ENCODE data around the gene ABCF2.

The ABCF2 gene

DNA sequence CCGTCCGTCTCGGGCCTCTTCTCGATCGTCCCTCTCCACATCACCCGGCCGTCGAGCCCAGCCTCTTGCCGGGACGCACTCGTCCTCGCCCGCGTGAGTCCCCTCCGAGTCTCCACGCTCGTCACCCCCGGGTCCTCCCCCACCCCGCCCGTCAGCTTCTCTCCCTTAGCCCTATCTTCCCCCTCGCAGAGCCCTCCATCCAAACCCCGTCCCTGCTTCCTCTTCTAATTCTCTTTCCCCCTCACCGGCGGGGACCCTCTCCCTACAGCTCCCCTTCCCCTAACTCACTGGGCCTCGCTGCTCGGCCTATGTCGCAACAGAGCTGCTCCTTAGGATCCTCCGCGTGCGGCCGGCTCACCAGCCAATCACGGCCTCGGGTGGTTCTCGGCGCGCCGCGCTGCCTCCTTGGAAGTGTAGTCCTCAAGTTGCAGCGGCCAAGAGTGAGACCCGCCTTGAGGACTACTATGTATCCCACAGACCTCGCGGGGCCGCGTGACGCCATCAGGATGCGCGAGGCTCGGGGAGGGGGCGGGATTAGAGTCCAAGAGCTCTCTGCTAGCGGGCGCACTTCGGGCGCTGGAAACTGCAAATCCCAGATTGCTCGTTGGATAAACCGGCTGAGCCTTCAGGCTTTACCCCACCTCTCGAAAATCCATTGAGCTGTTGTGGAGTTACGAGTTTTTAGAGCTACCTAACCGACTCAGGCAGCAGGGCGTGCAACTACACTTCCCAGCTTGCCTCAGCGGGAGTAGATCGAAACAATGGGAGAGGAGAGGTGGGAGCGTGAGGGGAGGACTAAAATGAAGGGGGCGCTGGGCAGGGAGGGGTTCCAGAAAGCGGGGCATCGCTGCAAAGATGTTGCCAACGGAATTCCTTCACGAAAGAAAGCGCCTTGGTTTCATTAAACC is at the start of gene ABCF2:
TSS of gene ABCF2 (minus strand) at position 331 of the 908 bp plus-strand sequence. CDS start 747 bp downstream, outside the sequence.
- DNase-seq (peak; percentile 94 to 96), ATAC-seq (peak; percentile 100)
- peak within 1 kb of the TSS; percentile 97 to 98 for H3K27ac Mint-ChIP-seq
- H3K4me1 Mint-ChIP-seq = peaks cover 53% of the 10 kb centered on the region
- no peaks in the 10 kb centered on the region for H3K9me3 Mint-ChIP-seq
- H3K27me3 Mint-ChIP-seq = no peaks in the 10 kb centered on the region
- H3K4me3 Mint-ChIP-seq = peak within 1 kb of the TSS; percentile 97 to 100

DNA sequence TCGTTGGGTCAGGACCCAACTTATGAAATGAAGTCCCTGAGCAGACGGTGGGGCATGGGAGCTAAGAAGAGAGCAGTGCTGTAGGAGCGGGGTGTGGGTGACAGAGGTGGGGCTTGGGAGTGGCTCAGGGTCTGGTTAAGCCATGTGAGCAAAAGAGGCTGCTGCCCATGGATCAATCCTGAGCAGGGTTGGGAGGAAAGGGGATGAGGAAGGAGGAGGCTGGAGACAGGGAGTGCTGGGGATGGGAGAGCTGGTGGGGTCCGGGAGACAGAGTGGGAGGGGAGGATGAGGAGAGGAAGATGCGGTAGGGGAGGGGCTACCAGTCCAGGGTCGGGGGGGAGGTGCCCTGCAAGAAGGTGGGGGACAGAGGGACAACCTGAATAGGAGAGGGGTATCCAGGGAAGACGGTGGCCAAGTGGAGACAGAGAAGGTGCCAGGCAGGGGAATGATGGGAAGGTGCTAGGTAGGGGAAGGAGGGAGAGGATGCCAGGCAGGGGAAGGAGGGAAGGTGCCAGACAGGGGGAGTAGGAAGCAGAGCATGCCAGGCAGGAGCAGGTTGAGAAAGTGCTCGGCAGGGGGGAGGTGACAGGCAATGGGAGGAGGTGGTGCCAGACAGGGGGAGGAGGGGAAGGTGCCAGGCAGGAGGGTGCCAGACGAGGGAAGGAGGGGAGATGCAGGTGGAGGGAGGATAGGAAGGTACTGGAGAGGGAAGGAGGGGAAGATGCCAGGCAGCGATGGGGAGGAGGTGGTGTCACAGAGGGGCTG is 49.0 kb upstream of the ABCF2 start:
- Mint-ChIP-seq H3K27ac (peak overlapping the region; percentile 57 to 91), H3K4me3 (peak overlapping the region; percentile 77 to 79), H3K9me3 (no peaks in the 10 kb centered on the region), H3K27me3 (peaks cover 16% of the 10 kb centered on the region), H3K4me1 (peaks cover 57% of the 10 kb centered on the region)
- ATAC-seq (no peak), DNase-seq (no peak)

DNA sequence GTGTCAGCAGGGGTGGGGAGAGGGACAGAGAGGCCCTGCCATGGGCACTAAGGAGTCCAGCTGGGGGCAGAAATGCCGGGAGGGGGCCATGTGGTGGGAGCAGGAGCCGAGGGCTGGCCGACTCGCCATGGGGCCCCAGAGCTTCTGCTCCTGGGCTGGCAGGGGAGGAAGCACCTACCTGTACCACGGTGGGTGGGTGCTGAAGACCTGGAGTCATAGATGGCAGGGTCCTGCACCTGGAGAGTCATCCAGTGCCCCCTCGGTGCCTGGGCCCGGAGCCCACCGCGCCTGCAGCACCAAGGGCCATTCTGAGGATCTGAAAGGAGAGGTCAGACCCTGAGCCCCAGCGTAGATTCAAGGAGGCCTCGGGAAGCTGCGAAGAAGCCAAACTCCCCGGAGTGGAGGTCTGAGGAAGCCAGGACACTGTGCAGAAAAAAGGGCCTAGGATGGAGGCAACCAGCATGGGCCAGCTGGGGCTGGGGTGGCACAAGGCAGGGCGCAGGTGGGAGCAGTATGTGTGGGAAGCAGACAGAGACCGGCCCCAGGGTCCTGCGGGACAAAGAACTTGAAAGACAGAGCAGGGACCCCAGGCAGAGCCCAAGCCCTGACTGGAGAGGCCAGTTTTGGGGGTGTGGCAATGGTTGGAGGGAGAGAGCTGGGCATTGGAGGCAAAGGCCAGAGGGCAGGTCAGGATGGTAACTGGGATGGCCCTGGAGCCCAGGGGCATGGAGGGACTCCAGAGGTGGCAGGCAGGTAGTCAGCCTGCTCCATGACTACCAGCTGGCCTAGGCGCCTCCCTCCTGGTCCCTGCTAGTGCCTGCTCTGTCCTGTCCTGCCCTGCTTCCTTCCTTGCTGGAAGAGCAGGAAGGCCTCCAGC is 48.2 kb upstream of the ABCF2 start:
- Mint-ChIP-seq H3K4me3 (peak overlapping the region; percentile 77 to 79), H3K4me1 (peaks cover 57% of the 10 kb centered on the region), H3K27ac (no peak overlapping the region), H3K27me3 (peaks cover 16% of the 10 kb centered on the region), H3K9me3 (no peaks in the 10 kb centered on the region)
- ATAC-seq = no peak
- no peak for DNase-seq

DNA sequence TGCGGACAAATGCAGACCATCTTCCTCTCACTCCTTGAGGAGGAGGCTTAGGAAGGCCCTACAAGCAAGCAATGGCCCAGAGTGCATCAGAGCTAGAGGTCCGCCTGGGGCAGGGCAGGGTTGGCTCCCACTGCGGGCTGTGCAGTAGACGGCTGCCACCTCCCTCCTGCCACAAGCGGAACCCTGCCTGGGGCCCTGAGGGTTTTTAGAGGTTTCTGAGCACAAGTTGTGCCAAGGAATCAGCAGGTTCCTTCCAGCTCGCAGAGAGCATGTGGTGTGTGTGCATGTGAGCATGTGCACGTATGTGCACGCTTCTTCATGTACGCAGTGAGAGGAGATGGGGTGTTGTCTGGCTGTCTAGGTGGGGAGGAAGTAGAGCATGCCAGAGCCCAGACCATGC is 47.4 kb upstream of the ABCF2 start:
- H3K27ac Mint-ChIP-seq = no peak overlapping the region
- no peak overlapping the region for H3K4me3 Mint-ChIP-seq

DNA sequence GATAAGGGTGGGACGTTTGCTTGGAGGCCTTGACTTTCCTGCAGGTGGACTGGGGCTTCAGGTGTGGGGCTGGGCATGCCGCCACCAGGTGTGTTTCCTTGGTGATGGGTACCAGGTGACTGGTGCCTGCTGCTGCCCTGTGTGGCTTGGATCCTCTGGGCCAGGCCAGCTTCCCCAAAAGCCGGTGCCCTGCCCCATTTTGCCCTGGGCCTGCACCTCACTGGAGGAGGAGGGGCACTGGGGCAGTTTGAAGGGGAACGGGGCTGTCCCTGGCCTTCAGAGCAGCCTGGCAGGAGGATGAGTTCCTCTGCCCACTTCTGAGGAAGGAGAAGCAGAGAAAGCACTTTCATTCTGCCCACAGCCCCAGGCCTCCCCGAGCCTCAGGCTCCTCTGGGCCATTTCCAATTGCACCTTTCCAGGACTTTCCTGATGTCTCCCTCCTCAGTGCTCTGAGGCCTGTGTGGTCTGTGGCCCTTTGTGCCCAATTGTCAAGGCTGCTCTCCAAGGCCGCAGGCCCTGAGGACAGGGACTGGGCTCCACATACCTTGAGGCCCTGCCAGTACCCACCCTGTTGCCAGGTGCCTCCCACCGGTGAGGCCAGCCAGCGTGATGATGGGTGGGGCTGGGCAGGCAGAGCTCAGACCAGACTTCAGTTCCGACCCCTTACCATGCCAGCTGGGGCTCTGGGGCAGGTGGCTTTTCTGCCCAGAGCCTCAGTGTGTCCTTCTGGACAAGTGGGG is 46.8 kb upstream of the ABCF2 start:
- Mint-ChIP-seq H3K27me3 (peaks cover 4% of the 10 kb centered on the region), H3K4me3 (no peak overlapping the region), H3K27ac (no peak overlapping the region), H3K9me3 (no peaks in the 10 kb centered on the region), H3K4me1 (peaks cover 57% of the 10 kb centered on the region)
- ATAC-seq (no peak), DNase-seq (no peak)

More for the DNA sequence above, 47.4 kb upstream of the ABCF2 start:
- Mint-ChIP-seq H3K27me3 (peaks cover 10% of the 10 kb centered on the region), H3K4me1 (peaks cover 57% of the 10 kb centered on the region), H3K9me3 (no peaks in the 10 kb centered on the region)
- no peak for ATAC-seq
- no peak for DNase-seq

DNA sequence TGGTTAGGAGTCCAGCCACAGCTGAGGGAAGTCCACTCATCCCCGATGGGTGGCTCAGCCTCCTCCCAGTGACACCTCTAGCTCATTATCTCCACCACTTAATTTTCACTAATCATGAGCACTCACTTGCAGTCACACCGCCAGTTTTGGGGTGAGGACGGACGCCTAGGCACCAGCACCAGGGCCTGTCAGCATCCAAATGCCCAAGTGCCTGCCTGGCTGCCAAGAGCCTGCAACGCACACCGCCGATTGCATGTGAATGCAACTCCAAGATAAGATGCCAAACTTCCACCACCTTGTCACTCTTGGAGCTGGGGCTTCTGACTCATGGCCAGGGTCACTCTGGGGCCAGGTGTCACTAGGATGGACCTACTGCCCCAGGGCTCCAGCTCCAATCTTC is 45.9 kb upstream of the ABCF2 start:
- DNase-seq = no peak
- no peaks in the 10 kb centered on the region for H3K9me3 Mint-ChIP-seq
- no peak for ATAC-seq
- peaks cover 57% of the 10 kb centered on the region for H3K4me1 Mint-ChIP-seq
- H3K27me3 Mint-ChIP-seq = no peaks in the 10 kb centered on the region
- H3K4me3 Mint-ChIP-seq = no peak overlapping the region
- H3K27ac Mint-ChIP-seq = no peak overlapping the region

DNA sequence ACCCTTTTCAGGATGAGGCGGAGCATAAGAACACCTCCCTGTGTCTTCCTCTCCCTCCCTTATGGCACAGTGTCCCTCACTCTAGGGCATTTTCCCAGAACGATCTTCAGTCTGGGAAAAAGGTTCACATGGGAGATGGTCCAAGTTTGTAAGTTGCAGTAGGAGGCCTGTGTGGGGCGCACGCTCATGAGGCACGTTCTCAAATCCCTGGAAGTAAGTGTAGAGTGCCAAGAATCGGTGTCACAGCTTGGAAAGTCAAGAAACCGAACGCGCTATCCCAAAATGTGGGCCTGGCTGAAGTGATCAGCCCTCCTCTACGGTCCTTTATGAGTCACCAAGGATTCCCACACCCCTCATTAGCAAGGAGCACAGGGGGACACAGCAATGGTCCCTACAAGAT is 45.4 kb upstream of the ABCF2 start:
- H3K27me3 Mint-ChIP-seq = no peaks in the 10 kb centered on the region
- no peak overlapping the region for H3K27ac Mint-ChIP-seq
- no peak for ATAC-seq
- peaks cover 53% of the 10 kb centered on the region for H3K4me1 Mint-ChIP-seq
- DNase-seq = no peak
- no peaks in the 10 kb centered on the region for H3K9me3 Mint-ChIP-seq
- no peak overlapping the region for H3K4me3 Mint-ChIP-seq

DNA sequence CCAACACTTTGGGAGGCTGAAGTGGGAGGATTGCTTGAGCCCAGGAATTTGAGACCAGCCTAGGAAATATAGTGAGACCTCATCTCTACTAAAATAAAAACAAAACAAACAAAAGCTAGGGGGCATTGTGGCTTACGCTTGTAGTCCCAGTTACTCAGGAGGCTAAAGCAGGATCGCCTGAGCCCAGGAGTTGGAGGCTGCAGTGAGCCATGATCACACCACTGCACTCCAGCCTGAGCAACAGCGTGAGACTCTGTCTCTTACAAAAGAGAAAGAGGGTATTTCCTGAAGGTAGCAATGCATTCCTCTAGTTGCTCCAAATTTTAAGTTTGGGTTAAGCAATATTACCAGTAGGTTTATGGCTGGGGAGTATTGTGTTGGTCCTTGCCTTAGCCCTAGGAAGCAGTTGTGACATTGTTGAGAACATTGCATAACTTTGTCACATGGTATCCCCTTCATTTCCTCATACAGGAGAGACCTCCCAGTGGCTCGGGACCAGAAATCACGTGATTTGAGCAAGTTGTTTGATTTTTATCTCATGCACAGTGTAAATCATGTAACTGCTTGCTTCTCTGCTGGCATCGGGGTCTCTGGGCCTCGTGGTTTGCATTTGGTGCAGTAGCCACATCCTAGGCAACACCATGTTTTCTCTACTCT is 44.8 kb upstream of the ABCF2 start:
- DNase-seq = no peak
- no peak overlapping the region for H3K4me3 Mint-ChIP-seq
- H3K27ac Mint-ChIP-seq = peak overlapping the region in 1 of 2 donors; percentile 65

DNA sequence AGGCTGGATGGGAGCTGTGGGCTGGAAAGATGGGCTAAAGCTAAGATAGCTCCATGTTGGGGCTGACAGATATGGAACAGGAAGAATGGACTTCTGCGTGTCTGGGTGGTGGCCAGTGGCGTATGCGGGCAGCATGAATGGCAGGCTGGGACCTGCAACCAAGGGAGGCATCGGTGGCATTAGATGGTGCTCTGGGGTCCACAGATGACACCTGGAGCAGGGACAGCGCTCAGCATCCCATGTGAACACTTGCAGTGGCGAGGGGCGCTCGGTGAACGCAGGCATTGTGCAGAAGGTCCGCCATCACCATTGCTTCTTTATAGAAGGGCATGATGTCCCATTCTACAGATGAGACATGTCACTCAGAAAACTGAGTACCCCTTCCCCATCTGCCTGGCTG is 42.5 kb upstream of the ABCF2 start:
- ATAC-seq (no peak), DNase-seq (no peak)
- Mint-ChIP-seq H3K27ac (no peak overlapping the region), H3K9me3 (no peaks in the 10 kb centered on the region), H3K27me3 (no peaks in the 10 kb centered on the region), H3K4me3 (no peak overlapping the region), H3K4me1 (peaks cover 29% of the 10 kb centered on the region)

More for the DNA sequence above, 44.8 kb upstream of the ABCF2 start:
- peak; percentile 18 for ATAC-seq
- Mint-ChIP-seq H3K27me3 (no peaks in the 10 kb centered on the region), H3K4me1 (peaks cover 49% of the 10 kb centered on the region), H3K9me3 (no peaks in the 10 kb centered on the region)

DNA sequence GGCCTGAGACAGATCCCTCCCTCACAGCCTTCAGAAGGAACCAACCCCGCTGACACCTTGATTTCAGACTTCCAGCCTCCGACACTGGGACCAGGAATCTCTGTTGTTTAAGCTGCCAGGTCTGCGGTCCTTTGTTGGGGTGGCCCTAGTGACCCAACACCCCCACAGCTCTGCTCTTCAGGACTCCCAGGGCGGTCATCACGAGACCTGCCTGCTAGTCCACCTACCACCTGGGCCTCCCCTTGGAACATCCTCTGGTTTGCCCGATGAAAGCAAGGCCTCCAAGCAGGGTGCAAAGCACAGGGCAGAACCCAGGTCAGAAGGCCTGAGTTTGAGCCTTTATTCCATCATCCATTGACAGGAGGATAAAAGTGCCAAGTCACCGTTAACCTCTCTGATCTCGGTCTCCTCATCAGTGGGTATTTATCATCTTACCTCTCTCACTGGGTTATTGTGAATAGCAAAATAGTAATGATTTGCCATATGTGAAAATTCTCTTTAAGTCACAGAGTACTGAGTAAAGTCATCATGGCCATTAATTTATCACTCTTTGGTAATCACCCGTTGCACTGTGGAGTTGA is 38.4 kb upstream of the ABCF2 start:
- DNase-seq (no peak), ATAC-seq (no peak)
- peak overlapping the region in 1 of 2 donors; percentile 28 for H3K27ac Mint-ChIP-seq
- H3K4me3 Mint-ChIP-seq = no peak overlapping the region
- no peaks in the 10 kb centered on the region for H3K9me3 Mint-ChIP-seq
- no peaks in the 10 kb centered on the region for H3K27me3 Mint-ChIP-seq
- H3K4me1 Mint-ChIP-seq = no peaks in the 10 kb centered on the region

DNA sequence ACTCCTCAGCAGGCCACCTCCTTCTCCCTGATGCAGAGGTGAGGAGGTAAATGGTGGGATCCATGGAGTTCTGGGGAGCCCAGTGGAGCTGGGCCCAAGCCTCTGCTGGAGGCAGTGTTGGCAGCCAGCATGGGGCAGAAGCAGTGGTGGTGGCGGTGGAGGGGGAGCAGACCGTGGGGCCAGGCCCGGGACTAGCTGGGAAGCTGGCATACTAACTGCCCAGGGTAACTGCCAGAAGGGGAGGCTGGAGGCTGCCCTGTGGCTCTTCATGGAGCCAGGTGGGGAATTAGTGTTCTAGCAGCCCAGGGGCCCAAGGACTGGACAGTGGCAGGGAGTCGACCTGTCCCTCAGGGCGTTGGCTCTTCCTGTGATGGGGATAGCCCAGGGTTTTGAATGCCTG is 37.6 kb upstream of the ABCF2 start:
- no peaks in the 10 kb centered on the region for H3K4me1 Mint-ChIP-seq
- no peak overlapping the region for H3K27ac Mint-ChIP-seq
- ATAC-seq = no peak
- no peaks in the 10 kb centered on the region for H3K27me3 Mint-ChIP-seq
- no peak for DNase-seq
- H3K9me3 Mint-ChIP-seq = no peaks in the 10 kb centered on the region
- no peak overlapping the region for H3K4me3 Mint-ChIP-seq

DNA sequence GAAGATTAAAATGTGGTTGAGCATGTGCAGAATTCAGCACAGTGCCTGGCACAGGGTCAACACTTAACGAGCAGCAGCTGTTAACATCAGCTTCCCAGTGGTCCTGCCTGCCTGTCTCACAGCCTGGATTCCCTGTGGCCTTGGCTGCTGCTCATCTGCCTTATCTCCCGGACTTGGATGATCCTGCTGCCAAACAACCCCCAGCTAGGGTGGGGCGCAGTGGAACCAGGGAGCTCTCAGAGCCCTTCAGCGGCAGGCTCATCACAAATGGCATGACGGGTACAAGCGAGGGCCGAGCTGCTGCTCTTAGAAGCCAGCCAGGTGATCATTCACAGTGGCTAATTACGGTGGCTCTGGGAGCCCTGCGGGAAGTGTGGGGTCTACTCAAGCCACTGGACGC is 34.5 kb upstream of the ABCF2 start:
- ATAC-seq = no peak
- H3K27me3 Mint-ChIP-seq = no peaks in the 10 kb centered on the region
- H3K4me1 Mint-ChIP-seq = no peaks in the 10 kb centered on the region
- H3K9me3 Mint-ChIP-seq = no peaks in the 10 kb centered on the region
- H3K4me3 Mint-ChIP-seq = no peak overlapping the region
- no peak overlapping the region for H3K27ac Mint-ChIP-seq
- DNase-seq = no peak

DNA sequence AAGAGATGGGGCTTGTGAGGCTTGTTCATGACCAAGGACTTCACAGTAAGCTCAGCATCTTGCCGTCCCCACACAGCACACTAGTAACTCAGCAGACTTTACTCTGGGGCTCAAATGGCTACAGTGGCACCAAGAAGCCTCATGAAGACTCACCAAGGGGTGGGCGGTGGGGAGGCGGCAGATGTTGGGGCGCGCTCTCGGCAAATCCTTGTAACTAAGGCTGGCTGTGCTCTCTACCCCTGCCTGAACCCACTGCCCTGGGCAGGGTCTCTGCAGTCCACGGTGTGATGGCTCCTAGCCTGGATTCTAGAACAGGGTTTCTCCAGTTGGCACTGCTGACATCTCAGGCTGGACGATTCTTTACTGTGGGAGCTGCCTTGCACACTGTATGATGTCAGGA is 33.9 kb upstream of the ABCF2 start:
- Mint-ChIP-seq H3K4me3 (no peak overlapping the region), H3K9me3 (no peaks in the 10 kb centered on the region), H3K27ac (no peak overlapping the region), H3K4me1 (no peaks in the 10 kb centered on the region), H3K27me3 (no peaks in the 10 kb centered on the region)
- DNase-seq (no peak), ATAC-seq (no peak)

DNA sequence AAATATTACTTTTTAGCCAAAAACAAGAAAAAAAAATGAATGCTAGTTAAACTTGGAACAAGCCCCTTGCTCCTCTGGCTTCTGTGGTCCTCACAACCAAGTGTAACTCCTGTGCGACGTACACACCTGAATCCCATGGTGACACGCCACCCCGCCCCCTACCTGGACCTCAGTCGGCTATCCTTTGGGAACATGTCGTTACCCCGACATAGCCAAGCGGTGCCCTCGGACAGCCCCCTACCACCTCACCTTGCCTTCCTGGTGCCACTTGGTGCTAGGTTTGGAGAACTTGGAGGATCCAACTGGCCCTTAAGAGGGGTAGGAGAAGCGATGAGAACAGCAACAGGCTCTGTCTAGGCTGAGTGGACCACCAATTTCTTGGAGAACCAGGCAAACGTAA is 33.5 kb upstream of the ABCF2 start:
- Mint-ChIP-seq H3K27ac (no peak overlapping the region), H3K4me3 (no peak overlapping the region), H3K27me3 (no peaks in the 10 kb centered on the region), H3K9me3 (no peaks in the 10 kb centered on the region), H3K4me1 (no peaks in the 10 kb centered on the region)
- ATAC-seq (no peak), DNase-seq (no peak)
